CD14-positive monocyte (primary cell): Measurements from ENCODE around the gene FAM227B. TPM values are rescaled to one million over a fixed set of nuclear protein-coding genes. Genes with fewer than 3 reads are reported as not detected.

Experiments used
- DNase-seq, 3 donors: peaks; one replicate each; pipeline ENCODE4 v3.0.0-alpha.2; 2011 to 2022
- H2AFZ ChIP-seq: 2 replicates; pipeline ENCODE4 v1.6.0; 2012; ENCODE audit warnings: mild to moderate bottlenecking, low read depth, low read length, inconsistent platforms; ENCODE audit not compliant: insufficient read depth, poor library complexity, severe bottlenecking
- H3K27ac ChIP-seq, 2 donors: 1 replicate in 1 of 2; 2 replicates in 1 of 2; pipeline ENCODE4 v1.5.1; 2012 to 2013; ENCODE audit warnings: low read length in 2 of 2, control low read depth in 1 of 2, inconsistent platforms in 1 of 2, low read depth in 1 of 2, mild to moderate bottlenecking in 1 of 2
- H3K27me3 ChIP-seq, 2 donors: one replicate each; pipeline versions ENCODE4 v1.6.0 to v1.6.1; 2011 to 2013; ENCODE audit warnings: low read length in 2 of 2; ENCODE audit not compliant: control insufficient read depth in 2 of 2, insufficient read depth in 2 of 2
- H3K36me3 ChIP-seq, 2 donors: replicated peaks in 1 of 2; 1 replicate in 1 of 2; 2 replicates in 1 of 2; pipeline versions ENCODE4 v1.5.1 to v1.6.1; 2012 to 2013; ENCODE audit warnings: low read length in 2 of 2, control low read depth in 1 of 2, inconsistent platforms in 1 of 2, mild to moderate bottlenecking in 1 of 2; ENCODE audit not compliant: insufficient read depth in 2 of 2, control insufficient read depth in 1 of 2
- H3K4me1 ChIP-seq, 2 donors: 1 replicate in 1 of 2; 2 replicates in 1 of 2; pipeline versions ENCODE4 v1.5.1 to v1.6.1; 2012 to 2013; ENCODE audit warnings: low read length in 2 of 2, control low read depth in 1 of 2, inconsistent platforms in 1 of 2, mild to moderate bottlenecking in 1 of 2, moderate library complexity in 1 of 2; ENCODE audit not compliant: insufficient read depth in 2 of 2, control insufficient read depth in 1 of 2
- H3K4me2 ChIP-seq: replicated peaks from 2 replicates; pipeline ENCODE3; 2012; ENCODE audit warnings: low read length, moderate library complexity, mild to moderate bottlenecking; ENCODE audit not compliant: poor library complexity, severe bottlenecking; ENCODE audit errors: extremely low read depth
- H3K4me3 ChIP-seq, 3 experiments: fragments of 200-600 bp in 1 of 3; sonication (generic) in 1 of 3; replicated peaks in 1 of 3; 1 replicate in 2 of 3; 2 replicates in 1 of 3; pipeline ENCODE4 v1.5.1; 2011 to 2013; ENCODE audit warnings: low read length in 3 of 3, mild to moderate bottlenecking in 3 of 3, control low read depth in 2 of 3, low read depth in 2 of 3, inconsistent platforms in 1 of 3, moderate library complexity in 1 of 3
- H3K79me2 ChIP-seq: 2 replicates; pipeline ENCODE4 v1.6.0; 2012; ENCODE audit warnings: mild to moderate bottlenecking, control low read depth, inconsistent platforms, low read length, moderate library complexity; ENCODE audit not compliant: insufficient read depth
- H3K9ac ChIP-seq: 2 replicates; pipeline ENCODE4 v1.6.0; 2017; ENCODE audit warnings: low read length, mild to moderate bottlenecking; ENCODE audit not compliant: insufficient read depth, poor library complexity, severe bottlenecking
- H3K9me3 ChIP-seq, 2 donors: replicated peaks in 1 of 2; 1 replicate in 1 of 2; 2 replicates in 1 of 2; pipeline versions ENCODE4 v1.5.1 to v1.6.1; 2012 to 2013; ENCODE audit warnings: low read length in 2 of 2, control low read depth in 1 of 2; ENCODE audit not compliant: control insufficient read depth in 1 of 2, insufficient read depth in 1 of 2
- H4K20me1 ChIP-seq: 2 replicates; pipeline ENCODE4 v1.6.0; 2012; ENCODE audit warnings: mild to moderate bottlenecking, low read length, control low read depth, moderate library complexity; ENCODE audit not compliant: insufficient read depth
- H3K27ac Mint-ChIP-seq, 7 donors: one replicate each; pipeline ENCODE4 v1.8.0; 2020; ENCODE audit warnings: mild to moderate bottlenecking in 7 of 7, mixed read lengths in 7 of 7, moderate library complexity in 6 of 7, inconsistent platforms in 2 of 7
- H3K27me3 Mint-ChIP-seq, 3 donors: one replicate each; pipeline ENCODE4 v1.8.0; 2021 to 2022; ENCODE audit warnings: low read depth in 3 of 3, mild to moderate bottlenecking in 3 of 3, mixed read lengths in 3 of 3, moderate library complexity in 3 of 3, inconsistent platforms in 1 of 3
- H3K36me3 Mint-ChIP-seq, 2 donors: one replicate each; pipeline ENCODE4 v1.8.0; 2020; ENCODE audit warnings: mixed read lengths in 2 of 2, inconsistent platforms in 1 of 2, mild to moderate bottlenecking in 1 of 2
- H3K4me1 Mint-ChIP-seq: one replicate; pipeline ENCODE4 v1.8.0; 2020; ENCODE audit warnings: mild to moderate bottlenecking, mixed read lengths
- H3K4me3 Mint-ChIP-seq, 2 donors: one replicate each; pipeline ENCODE4 v1.8.0; 2020; ENCODE audit warnings: mild to moderate bottlenecking in 2 of 2, mixed read lengths in 2 of 2, moderate library complexity in 1 of 2
- H3K9me3 Mint-ChIP-seq, 7 donors: one replicate each; pipeline ENCODE4 v1.8.0; 2020 to 2022; ENCODE audit warnings: mixed read lengths in 7 of 7, mild to moderate bottlenecking in 6 of 7, moderate library complexity in 6 of 7, inconsistent platforms in 2 of 7
- WGBS: methylation state at CpG from one replicate; pipeline ENCODE4 v1.1.5; 2013; ENCODE audit warnings: missing lambda C conversion rate; ENCODE audit not compliant: insufficient coverage; 5-methylcytosine and 5-hydroxymethylcytosine counted together
- intact Hi-C, 2 donors: fragments of 100-400 bp; cut with micrococcal nuclease; formaldehyde crosslinking; loops; one replicate each; pipeline versions ENCODE4 v1.15.0 to v1.15.1; 2023
- polyA plus RNA-seq, 3 donors: library from polyadenylated mRNA; depleted of rRNA in 1 of 3; unstranded in 2 of 3; stranded (reverse) in 1 of 3; fragments of 300-500 nt in 2 of 3; fragments of >200 nt in 1 of 3; fragmentation: Illumina TruSeq in 2 of 3; gene quantifications; 1 replicate in 2 of 3; 2 replicates in 1 of 3; pipeline ENCODE4 v1.2.3, GENCODE V29; 2012 to 2021
- TF ChIP-seq, protein P1 (sequence below): fragments of 200-600 bp; IDR thresholded peaks from one replicate; pipeline ENCODE4 v1.8.0; 2022; ENCODE audit warnings: antibody characterized with exemption, mild to moderate bottlenecking

Gene FAM227B
- polyA plus RNA-seq, 3 donors = 0.28 to 0.72 (median 0.49) TPM

DNA sequence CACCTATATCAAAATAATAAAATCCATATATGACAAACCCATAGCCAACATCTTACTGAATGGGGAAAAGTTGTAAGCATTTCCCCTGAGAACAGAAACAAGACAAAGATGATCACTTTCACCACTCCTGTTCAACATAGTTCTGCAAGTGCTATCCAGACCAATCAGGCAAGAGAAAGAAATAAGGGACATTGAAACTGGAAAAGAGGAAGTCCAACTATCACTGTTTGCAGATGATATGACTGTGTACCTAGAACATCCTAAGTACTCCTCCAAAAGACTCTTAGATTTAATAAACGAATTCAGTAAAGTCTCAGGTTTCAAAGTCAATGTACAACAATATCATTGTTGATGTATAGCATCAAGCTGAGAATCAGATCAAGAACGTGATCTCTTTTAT lies 233.1 kb downstream of the FAM227B start:
- H3K4me1 ChIP-seq = no peaks in the 10 kb centered on the region
- Mint-ChIP-seq H3K4me3 (no peak overlapping the region), H3K27me3 (peaks cover 0 to 2% (median 0%) of the 10 kb centered on the region in 3 donors), H3K4me1 (no peaks in the 10 kb centered on the region), H3K9me3 (peaks cover 0 to 2% (median 0%) of the 10 kb centered on the region in 7 donors), H3K27ac (no peak overlapping the region), H3K36me3 (no peaks in the 10 kb centered on the region)
- WGBS = no CpG with 5 or more reads among the region's 2 CpGs
- H3K27ac ChIP-seq = no peak overlapping the region
- H2AFZ ChIP-seq = no peak overlapping the region
- H3K9me3 ChIP-seq = no peaks in the 10 kb centered on the region
- H3K79me2 ChIP-seq = no peaks in the 10 kb centered on the region
- H3K9ac ChIP-seq = no peak overlapping the region
- no peaks in the 10 kb centered on the region for H3K27me3 ChIP-seq
- no peak overlapping the region for H3K4me2 ChIP-seq
- H4K20me1 ChIP-seq = no peaks in the 10 kb centered on the region
- intact Hi-C loops = no loop called here
- no peak overlapping the region for H3K4me3 ChIP-seq
- no peaks in the 10 kb centered on the region for H3K36me3 ChIP-seq
- TF ChIP-seq, protein P1, sequence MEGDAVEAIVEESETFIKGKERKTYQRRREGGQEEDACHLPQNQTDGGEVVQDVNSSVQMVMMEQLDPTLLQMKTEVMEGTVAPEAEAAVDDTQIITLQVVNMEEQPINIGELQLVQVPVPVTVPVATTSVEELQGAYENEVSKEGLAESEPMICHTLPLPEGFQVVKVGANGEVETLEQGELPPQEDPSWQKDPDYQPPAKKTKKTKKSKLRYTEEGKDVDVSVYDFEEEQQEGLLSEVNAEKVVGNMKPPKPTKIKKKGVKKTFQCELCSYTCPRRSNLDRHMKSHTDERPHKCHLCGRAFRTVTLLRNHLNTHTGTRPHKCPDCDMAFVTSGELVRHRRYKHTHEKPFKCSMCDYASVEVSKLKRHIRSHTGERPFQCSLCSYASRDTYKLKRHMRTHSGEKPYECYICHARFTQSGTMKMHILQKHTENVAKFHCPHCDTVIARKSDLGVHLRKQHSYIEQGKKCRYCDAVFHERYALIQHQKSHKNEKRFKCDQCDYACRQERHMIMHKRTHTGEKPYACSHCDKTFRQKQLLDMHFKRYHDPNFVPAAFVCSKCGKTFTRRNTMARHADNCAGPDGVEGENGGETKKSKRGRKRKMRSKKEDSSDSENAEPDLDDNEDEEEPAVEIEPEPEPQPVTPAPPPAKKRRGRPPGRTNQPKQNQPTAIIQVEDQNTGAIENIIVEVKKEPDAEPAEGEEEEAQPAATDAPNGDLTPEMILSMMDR = no peak
- DNase-seq = peak in 2 of 3 donors; percentile 12 to 18

DNA sequence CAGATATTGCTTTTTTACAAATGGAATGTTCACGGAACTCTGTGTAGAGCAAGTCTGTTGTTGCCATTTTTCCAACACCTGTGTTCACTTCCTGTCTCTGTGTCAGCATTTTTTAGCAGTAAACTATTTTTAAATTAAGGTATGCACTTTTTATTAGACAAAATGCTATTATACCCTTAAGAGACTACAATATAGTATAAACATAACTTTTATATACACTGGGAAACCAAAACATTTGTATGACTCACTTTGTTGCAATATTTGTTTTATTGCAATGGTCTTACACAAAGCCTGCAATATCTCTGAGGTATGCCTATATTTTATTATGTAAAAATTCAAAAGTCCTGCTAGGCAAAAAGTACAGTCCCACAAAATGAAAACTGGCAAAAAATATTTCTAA lies 237.4 kb downstream of the FAM227B start:
- peaks cover 0 to 3% (median 0%) of the 10 kb centered on the region in 7 donors for H3K9me3 Mint-ChIP-seq
- WGBS = no CpG with 5 or more reads among the region's 1 CpG
- TF ChIP-seq, protein P1 = no peak
- H3K4me1 Mint-ChIP-seq = peaks cover 3% of the 10 kb centered on the region
- H3K9ac ChIP-seq = no peak overlapping the region
- no peak overlapping the region for H3K4me3 Mint-ChIP-seq
- H3K79me2 ChIP-seq = no peaks in the 10 kb centered on the region
- DNase-seq = no peak
- H3K27ac ChIP-seq = no peak overlapping the region
- H3K27me3 ChIP-seq = no peaks in the 10 kb centered on the region
- H3K4me3 ChIP-seq = no peak overlapping the region
- intact Hi-C loops = no loop called here
- H3K9me3 ChIP-seq = no peaks in the 10 kb centered on the region
- no peaks in the 10 kb centered on the region for H4K20me1 ChIP-seq
- H3K4me2 ChIP-seq = no peak overlapping the region
- no peaks in the 10 kb centered on the region for H3K36me3 Mint-ChIP-seq
- peaks cover 0 to 2% (median 0%) of the 10 kb centered on the region in 3 donors for H3K27me3 Mint-ChIP-seq
- H2AFZ ChIP-seq = no peak overlapping the region
- H3K27ac Mint-ChIP-seq = no peak overlapping the region
- no peaks in the 10 kb centered on the region for H3K4me1 ChIP-seq
- H3K36me3 ChIP-seq = no peaks in the 10 kb centered on the region
